Stomach (tissue), 9 donors: ENCODE results near the gene SEMA5A. TPM values are rescaled to one million over a fixed set of nuclear protein-coding genes. Genes with fewer than 3 reads are reported as not detected.

ENCODE experiments used
- DNase-seq, 2 donors: peaks; one replicate each; pipeline versions ENCODE4 v3.0.0 to v3.0.0-alpha.2; 2013 to 2019
- H3K27ac ChIP-seq, 5 donors: fragments of 200-600 bp in 4 of 5; sonication (generic) in 4 of 5; one replicate each; pipeline ENCODE4 v1.5.1; 2013 to 2019; ENCODE audit warnings: mild to moderate bottlenecking in 1 of 5, moderate library complexity in 1 of 5
- H3K27me3 ChIP-seq, 3 donors: fragments of 200-600 bp; sonication (generic); one replicate each; pipeline ENCODE4 v1.5.1; 2017 to 2019; ENCODE audit warnings: mixed run types in 1 of 3
- H3K36me3 ChIP-seq, 4 donors: fragments of 200-600 bp; sonication (generic); 1 replicate in 3 of 4; 2 replicates in 1 of 4; pipeline ENCODE4 v1.5.1; 2016 to 2019
- H3K4me1 ChIP-seq, 4 donors: fragments of 200-600 bp; sonication (generic); one replicate each; pipeline ENCODE4 v1.5.1; 2016 to 2019
- H3K4me3 ChIP-seq, 4 donors: fragments of 200-600 bp; sonication (generic) in 3 of 4; one replicate each; pipeline ENCODE4 v1.5.1; 2016 to 2019; ENCODE audit warnings: mild to moderate bottlenecking in 1 of 4
- H3K9me3 ChIP-seq, 4 donors: fragments of 200-600 bp; sonication (generic); one replicate each; pipeline ENCODE4 v1.5.1; 2016 to 2019
- CTCF ChIP-seq, 7 experiments: fragments of 450-650 bp in 4 of 7; fragments of 200-600 bp in 3 of 7; sonication (generic) in 3 of 7; IDR thresholded peaks; one replicate each; pipeline ENCODE4 v1.5.1; 2016 to 2019; ENCODE audit warnings: antibody characterized with exemption in 7 of 7, control low read depth in 2 of 7, mild to moderate bottlenecking in 1 of 7
- EP300 ChIP-seq: sonication (generic); formaldehyde crosslinking; IDR thresholded peaks from one replicate; pipeline ENCODE4 v1.6.1; 2017; ENCODE audit warnings: antibody characterized with exemption
- POLR2A ChIP-seq, 4 donors: fragments of 450-650 bp; IDR thresholded peaks; one replicate each; pipeline ENCODE4 v1.6.1; 2016; ENCODE audit warnings: antibody characterized with exemption in 4 of 4, control low read depth in 2 of 4, mild to moderate bottlenecking in 1 of 4, moderate library complexity in 1 of 4
- POLR2AphosphoS5 ChIP-seq, 3 donors: sonication (generic); formaldehyde crosslinking; IDR thresholded peaks; one replicate each; pipeline ENCODE4 v1.6.1; 2016; ENCODE audit warnings: antibody characterized with exemption in 3 of 3
- WGBS, 5 donors: extraction: QIAGEN DNeasy Blood & Tissue Kit in 3 of 5; methylation state at CpG; one replicate each; pipeline versions ENCODE4 v1.1.5 to v1.1.7; 2013 to 2018; 5-methylcytosine and 5-hydroxymethylcytosine counted together
- intact Hi-C: fragments of 100-400 bp; cut with DNase I; formaldehyde crosslinking; loops from one replicate; pipeline ENCODE4 v1.15.1; 2023; ENCODE audit warnings: low total_unique reads
- polyA plus RNA-seq, 3 donors: library from polyadenylated mRNA; stranded (reverse); fragments of 200-250 nt; gene quantifications; one replicate each; pipeline ENCODE4 v1.2.3, GENCODE V29; 2013
- total RNA-seq, 5 donors: library from RNA; depleted of rRNA; stranded (reverse); fragments of >200 nt; gene quantifications; one replicate each; pipeline versions ENCODE4 v1.1.0 to v1.2.3, GENCODE V29; 2014 to 2016
- donor health status: healthy with polysubstance abuse.
- donor health status: Bipolar disorder and iron deficiency.
- donor health status: healthy.

SEMA5A gene
- total and polyA plus RNA-seq, 8 donors, result 0.62 to 26.4 (median 3.2) TPM

GRCh38 chr5:9477537-9477936 lies 68.3 kb downstream of the SEMA5A start:
- H3K4me3 ChIP-seq, result no peak overlapping the region
- intact Hi-C loops, result no loop called here
- no peaks in the 10 kb centered on the region for H3K4me1 ChIP-seq
- TF ChIP-seq CTCF (IDR thresholded peaks at IDR 0.05) (no peak), EP300 (no peak), POLR2A (IDR thresholded peaks at IDR 0.05) (no peak), POLR2AphosphoS5 (IDR thresholded peaks at IDR 0.05) (no peak)
- H3K9me3 ChIP-seq, result peaks cover 4 to 37% (median 29%) of the 10 kb centered on the region in 4 donors
- H3K27me3 ChIP-seq, result no peaks in the 10 kb centered on the region
- no peak for DNase-seq
- H3K27ac ChIP-seq, result no peak overlapping the region
- 40 to 56% (median 46%) methylated on average over 2 of the region's 2 CpGs for WGBS, 5 donors
- no peaks in the 10 kb centered on the region for H3K36me3 ChIP-seq

- H3K4me1 ChIP-seq, result no peaks in the 10 kb centered on the region
- H3K4me3 ChIP-seq, result no peak overlapping the region
- H3K27ac ChIP-seq, result no peak overlapping the region
- H3K9me3 ChIP-seq, result peaks cover 4 to 30% (median 27%) of the 10 kb centered on the region in 4 donors
- intact Hi-C loops, result no loop called here
- H3K27me3 ChIP-seq, result no peaks in the 10 kb centered on the region
- no peak for TF ChIP-seq CTCF (IDR thresholded peaks at IDR 0.05)
- DNase-seq, result no peak
- WGBS, 5 donors, result 78 to 86% (median 80%) methylated on average over 10 of the region's 10 CpGs
- no peaks in the 10 kb centered on the region for H3K36me3 ChIP-seq
Observed at GRCh38 chr5:9474219-9475002, 71.5 kb downstream of the SEMA5A start.

- WGBS, 5 donors, result 54 to 75% (median 63%) methylated on average over 2 of the region's 2 CpGs
- H3K27ac ChIP-seq, result no peak overlapping the region
- intact Hi-C loops, result no loop called here
- peaks cover 4 to 25% (median 21%) of the 10 kb centered on the region in 4 donors for H3K9me3 ChIP-seq
- peak in 1 of 2 donors; percentile 40 for DNase-seq
- no peaks in the 10 kb centered on the region for H3K36me3 ChIP-seq
- no peaks in the 10 kb centered on the region for H3K4me1 ChIP-seq
- H3K4me3 ChIP-seq, result no peak overlapping the region
- TF ChIP-seq EP300 (no peak), POLR2AphosphoS5 (IDR thresholded peaks at IDR 0.05) (no peak), CTCF (IDR thresholded peaks at IDR 0.05) (no peak), POLR2A (IDR thresholded peaks at IDR 0.05) (no peak)
- H3K27me3 ChIP-seq, result no peaks in the 10 kb centered on the region
Observed at GRCh38 chr5:9473624-9474023, 72.3 kb downstream of the SEMA5A start.

- H3K4me1 ChIP-seq, result no peaks in the 10 kb centered on the region
- H3K27me3 ChIP-seq, result no peaks in the 10 kb centered on the region
- H3K36me3 ChIP-seq, result no peaks in the 10 kb centered on the region
- intact Hi-C loops, result no loop called here
- 77 to 93% (median 84%) methylated on average over 1 of the region's 1 CpG for WGBS, 5 donors
- no peak for DNase-seq
- no peak for TF ChIP-seq POLR2AphosphoS5 (IDR thresholded peaks at IDR 0.05)
- no peak for TF ChIP-seq POLR2A (IDR thresholded peaks at IDR 0.05)
- TF ChIP-seq CTCF (IDR thresholded peaks at IDR 0.05), result no peak
- no peak for TF ChIP-seq EP300
- no peaks in the 10 kb centered on the region for H3K9me3 ChIP-seq
- no peak overlapping the region for H3K4me3 ChIP-seq
- no peak overlapping the region for H3K27ac ChIP-seq
Observed at GRCh38 chr5:9470410-9470809, 75.5 kb downstream of the SEMA5A start.
